Retinal pigment epithelial cell (primary cell): ENCODE measurements around the gene HS3ST3B1.

Experiments used
- DNase-seq: peaks from one replicate; pipeline ENCODE4 v3.0.0-alpha.2; 2010; ENCODE audit warnings: low read depth
- H3K4me3 ChIP-seq: 2 replicates; pipeline ENCODE4 v1.5.1; 2011; ENCODE audit warnings: mild to moderate bottlenecking, low read length, control low read depth, moderate library complexity
- CTCF ChIP-seq: conservative IDR thresholded peaks from 2 replicates; pipeline ENCODE4 v1.5.1; 2011; ENCODE audit warnings: low read depth, low read length, control low read depth, inconsistent platforms

The HS3ST3B1 gene

GRCh38 chr17:14298221-14298946 is 2.5 kb upstream of the HS3ST3B1 start:
- no peak for TF ChIP-seq CTCF
- DNase-seq: no peak
- H3K4me3 ChIP-seq: peak overlapping the region; percentile 12

- DNase-seq: no peak
- TF ChIP-seq CTCF: no peak
- peak overlapping the region; percentile 58 for H3K4me3 ChIP-seq
Observed at GRCh38 chr17:14298947-14299279, 2.0 kb upstream of the HS3ST3B1 start.

GRCh38 chr17:14299280-14300141 is 1.4 kb upstream of the HS3ST3B1 start:
- TF ChIP-seq CTCF: no peak
- no peak for DNase-seq
- H3K4me3 ChIP-seq: peak overlapping the region; percentile 58

GRCh38 chr17:14301279-14302090 is 604 bp downstream of the HS3ST3B1 start:
- DNase-seq: no peak

GRCh38 chr17:14302091-14302430 is 1.2 kb downstream of the HS3ST3B1 start:
- TF ChIP-seq CTCF: no peak
- DNase-seq: no peak
- H3K4me3 ChIP-seq: peak overlapping the region; percentile 94

More at GRCh38 chr17:14301279-14302090, 604 bp downstream of the HS3ST3B1 start:
- H3K4me3 ChIP-seq: peak overlapping the region; percentile 94
- peak; percentile 7 for TF ChIP-seq CTCF

- peak; percentile 67 for TF ChIP-seq CTCF
- peak overlapping the region; percentile 94 for H3K4me3 ChIP-seq
- DNase-seq: peak; percentile 56
Observed at GRCh38 chr17:14302431-14303099, 1.7 kb downstream of the HS3ST3B1 start.
